ENCODE results near the gene TMEM269. TPM values are rescaled to one million over a fixed set of nuclear protein-coding genes. Genes with fewer than 3 reads are reported as not detected.
A peak's percentile ranks its signal among the peaks of the same experiment; 100 is the strongest.

Gene TMEM269
- total RNA-seq, 3 donors from 2014 or later: not detected

- no peak for TF ChIP-seq CTCF (IDR thresholded peaks at IDR 0.05)
- H3K4me3 ChIP-seq: no peak overlapping the region
- ATAC-seq (no peak), DNase-seq (no peak)
- no peaks in the 10 kb centered on the region for H3K9me3 ChIP-seq
- intact Hi-C loops (cut with DNase I, micrococcal nuclease): loop anchor here in 1 of 2 donors (10.0 kb wide), 1 partner anchor 301 kb away; no protein-coding TSS in a partner anchor
- peaks cover 4% of the 10 kb centered on the region for H3K4me1 ChIP-seq (ENCODE audit: low read depth)
- peaks cover 5% of the 10 kb centered on the region for H3K36me3 ChIP-seq (ENCODE audit: low read depth)
These were observed 11.4 kb upstream of the TMEM269 start for GRCh38 chr1:42773420-42773819.

- ATAC-seq: no peak
- intact Hi-C loops (cut with DNase I, micrococcal nuclease): loop anchor here in 1 of 2 donors (10.0 kb wide), 1 partner anchor 300 kb away; no protein-coding TSS in a partner anchor
- Histone ChIP-seq H3K9me3 (no peaks in the 10 kb centered on the region), H3K36me3 (ENCODE audit: low read depth) (peaks cover 5% of the 10 kb centered on the region), H3K4me3 (no peak overlapping the region), H3K4me1 (ENCODE audit: low read depth) (no peaks in the 10 kb centered on the region)
- no peak for DNase-seq
- no peak for TF ChIP-seq CTCF (IDR thresholded peaks at IDR 0.05)
These were observed 9.8 kb upstream of the TMEM269 start for GRCh38 chr1:42774928-42775526.

GRCh38 chr1:42776502-42776901, 8.3 kb upstream of the TMEM269 start:
- Histone ChIP-seq H3K4me1 (ENCODE audit: low read depth) (no peaks in the 10 kb centered on the region), H3K4me3 (no peak overlapping the region), H3K9me3 (no peaks in the 10 kb centered on the region), H3K36me3 (ENCODE audit: low read depth) (peaks cover 5% of the 10 kb centered on the region)
- no peak for ATAC-seq
- DNase-seq: no peak
- TF ChIP-seq CTCF (IDR thresholded peaks at IDR 0.05): no peak
- intact Hi-C loops (cut with DNase I, micrococcal nuclease): loop anchor here in 1 of 2 donors (10.0 kb wide), 1 partner anchor 298 kb away; no protein-coding TSS in a partner anchor

GRCh38 chr1:42777852-42778251, 6.9 kb upstream of the TMEM269 start:
- Histone ChIP-seq H3K9me3 (no peaks in the 10 kb centered on the region), H3K4me1 (ENCODE audit: low read depth) (no peaks in the 10 kb centered on the region), H3K36me3 (ENCODE audit: low read depth) (peaks cover 5% of the 10 kb centered on the region), H3K4me3 (no peak overlapping the region)
- TF ChIP-seq CTCF (IDR thresholded peaks at IDR 0.05): no peak
- ATAC-seq (peak; percentile 59), DNase-seq (peak in 1 of 3 donors; percentile 49)
- intact Hi-C loops (cut with DNase I, micrococcal nuclease): loop anchor here in 1 of 2 donors (10.0 kb wide), 1 partner anchor 297 kb away; no protein-coding TSS in a partner anchor

GRCh38 chr1:42779725-42780124, 5.1 kb upstream of the TMEM269 start:
- ATAC-seq: no peak
- Histone ChIP-seq H3K4me1 (ENCODE audit: low read depth) (no peaks in the 10 kb centered on the region), H3K36me3 (ENCODE audit: low read depth) (peaks cover 5% of the 10 kb centered on the region), H3K9me3 (no peaks in the 10 kb centered on the region), H3K4me3 (no peak overlapping the region)
- no peak for TF ChIP-seq CTCF (IDR thresholded peaks at IDR 0.05)
- DNase-seq: no peak
- intact Hi-C loops (cut with DNase I, micrococcal nuclease): loop anchor here in 1 of 2 donors (10.0 kb wide), 1 partner anchor 295 kb away; no protein-coding TSS in a partner anchor
